ENCODE results near the gene IFIT1B.
"Not testable (repeated sequence)": the region's sequence is repeated elsewhere in the genome, so short reads cannot be mapped to it uniquely, and the experiment has no call there.

IFIT1B gene

GRCh38 chr10:89384474-89385340 lies 6.9 kb downstream of the IFIT1B start:
- DNase-seq: no peak

GRCh38 chr10:89388806-89389205 lies 10.9 kb downstream of the IFIT1B start:
- DNase-seq: no peak

- DNase-seq: no peak
These were observed 11.4 kb downstream of the IFIT1B start for GRCh38 chr10:89389254-89389653.

- DNase-seq: no peak
These were observed 12.8 kb downstream of the IFIT1B start for GRCh38 chr10:89390476-89391225.

GRCh38 chr10:89391226-89391576 lies 13.3 kb downstream of the IFIT1B start:
- DNase-seq: not testable (repeated sequence)

- peak; percentile 34 for DNase-seq
These were observed 14.3 kb downstream of the IFIT1B start, which contains the start of gene IFIT1 for GRCh38 chr10:89391907-89392756. IFIT1 (plus strand) TSS chr10:89392623; CDS start chr10:89392713, 90 bp downstream.

- no peak for DNase-seq
These were observed 15.1 kb downstream of the IFIT1B start for GRCh38 chr10:89392974-89393373.

GRCh38 chr10:89393898-89394297 lies 16.0 kb downstream of the IFIT1B start:
- no peak for DNase-seq

- no peak for DNase-seq
These were observed 17.3 kb downstream of the IFIT1B start for GRCh38 chr10:89395141-89395540.

- DNase-seq: no peak
These were observed 20.3 kb downstream of the IFIT1B start for GRCh38 chr10:89398003-89398749.

GRCh38 chr10:89399956-89400355 lies 22.1 kb downstream of the IFIT1B start:
- DNase-seq: no peak

- no peak for DNase-seq
These were observed 25.2 kb downstream of the IFIT1B start for GRCh38 chr10:89403043-89403442.

- no peak for DNase-seq
These were observed 26.5 kb downstream of the IFIT1B start for GRCh38 chr10:89404104-89405047.

- not testable (repeated sequence) for DNase-seq
These were observed 28.3 kb downstream of the IFIT1B start for GRCh38 chr10:89406178-89406577.

GRCh38 chr10:89407792-89408191 lies 29.9 kb downstream of the IFIT1B start:
- not testable (repeated sequence) for DNase-seq

- not testable (repeated sequence) for DNase-seq
These were observed 31.4 kb downstream of the IFIT1B start for GRCh38 chr10:89409282-89409681.

GRCh38 chr10:89410551-89410950 lies 32.7 kb downstream of the IFIT1B start:
- not testable (repeated sequence) for DNase-seq

- DNase-seq: not testable (repeated sequence)
These were observed 33.3 kb downstream of the IFIT1B start for GRCh38 chr10:89411135-89411534.

GRCh38 chr10:89412276-89412675 lies 34.4 kb downstream of the IFIT1B start:
- DNase-seq: not testable (repeated sequence)

GRCh38 chr10:89413398-89413912 lies 35.6 kb downstream of the IFIT1B start:
- DNase-seq: no peak

Measured in effector CD4-positive, alpha-beta T cell (primary cell).